ENCODE results near the gene PLA2G4F.

- no peak for TF ChIP-seq POLR2A (IDR thresholded peaks at IDR 0.05)
- no peak for TF ChIP-seq CTCF (IDR thresholded peaks at IDR 0.05)
- TF ChIP-seq POLR2AphosphoS5 (IDR thresholded peaks at IDR 0.05), result no peak
These were observed 9.6 kb downstream of the PLA2G4F start for GRCh38 chr15:42146551-42147430.

Measured in gastroesophageal sphincter (tissue), 3 donors.